GM12872 (cell line): Measurements from ENCODE around the gene RIC3.

Experiments used
- TF ChIP-seq, protein P1 (sequence below): IDR thresholded peaks from 3 replicates; pipeline ENCODE4 v1.5.1; 2011; ENCODE audit warnings: low read depth, mild to moderate bottlenecking, low read length, moderate library complexity; ENCODE audit not compliant: insufficient read depth

RIC3 gene

GRCh38 chr11:8094656-8095055 is 74.2 kb downstream of the RIC3 start:
- TF ChIP-seq, protein P1, sequence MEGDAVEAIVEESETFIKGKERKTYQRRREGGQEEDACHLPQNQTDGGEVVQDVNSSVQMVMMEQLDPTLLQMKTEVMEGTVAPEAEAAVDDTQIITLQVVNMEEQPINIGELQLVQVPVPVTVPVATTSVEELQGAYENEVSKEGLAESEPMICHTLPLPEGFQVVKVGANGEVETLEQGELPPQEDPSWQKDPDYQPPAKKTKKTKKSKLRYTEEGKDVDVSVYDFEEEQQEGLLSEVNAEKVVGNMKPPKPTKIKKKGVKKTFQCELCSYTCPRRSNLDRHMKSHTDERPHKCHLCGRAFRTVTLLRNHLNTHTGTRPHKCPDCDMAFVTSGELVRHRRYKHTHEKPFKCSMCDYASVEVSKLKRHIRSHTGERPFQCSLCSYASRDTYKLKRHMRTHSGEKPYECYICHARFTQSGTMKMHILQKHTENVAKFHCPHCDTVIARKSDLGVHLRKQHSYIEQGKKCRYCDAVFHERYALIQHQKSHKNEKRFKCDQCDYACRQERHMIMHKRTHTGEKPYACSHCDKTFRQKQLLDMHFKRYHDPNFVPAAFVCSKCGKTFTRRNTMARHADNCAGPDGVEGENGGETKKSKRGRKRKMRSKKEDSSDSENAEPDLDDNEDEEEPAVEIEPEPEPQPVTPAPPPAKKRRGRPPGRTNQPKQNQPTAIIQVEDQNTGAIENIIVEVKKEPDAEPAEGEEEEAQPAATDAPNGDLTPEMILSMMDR, result no peak

DNA sequence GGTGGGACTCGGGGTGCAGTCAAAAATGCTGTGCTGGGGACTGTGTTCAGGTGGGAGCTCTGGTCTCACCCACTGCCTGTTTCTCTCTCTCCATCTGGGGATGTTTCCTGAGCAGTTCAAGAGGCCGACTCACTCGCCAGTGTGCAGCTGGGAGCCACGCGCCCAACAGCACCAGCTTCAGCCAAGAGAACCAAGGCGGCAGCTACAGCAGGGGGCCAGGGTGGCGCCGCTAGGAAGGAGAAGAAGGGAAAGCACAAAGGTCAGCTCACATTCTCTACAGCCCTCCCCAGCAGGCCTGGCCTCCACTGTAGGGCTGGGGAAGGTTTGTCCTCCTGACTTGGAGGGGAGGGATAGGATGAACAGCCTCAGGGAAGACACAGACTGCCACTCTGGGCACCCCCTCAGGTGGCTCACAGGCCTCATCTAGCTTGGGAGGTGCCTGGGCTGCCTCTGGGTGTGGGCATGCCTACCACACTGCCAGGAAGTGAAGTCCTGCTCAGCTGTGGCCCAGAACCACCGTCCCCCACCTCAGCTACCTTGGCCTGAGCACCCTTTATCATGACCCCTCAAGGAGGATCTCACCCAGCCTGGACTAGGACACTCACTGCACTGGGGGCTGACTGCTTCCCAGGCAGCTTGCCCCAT is 74.8 kb downstream of the RIC3 start:
- TF ChIP-seq, protein P1, result no peak

GRCh38 chr11:8092587-8093424 is 76.0 kb downstream of the RIC3 start:
- TF ChIP-seq, protein P1, result peak; percentile 73

DNA sequence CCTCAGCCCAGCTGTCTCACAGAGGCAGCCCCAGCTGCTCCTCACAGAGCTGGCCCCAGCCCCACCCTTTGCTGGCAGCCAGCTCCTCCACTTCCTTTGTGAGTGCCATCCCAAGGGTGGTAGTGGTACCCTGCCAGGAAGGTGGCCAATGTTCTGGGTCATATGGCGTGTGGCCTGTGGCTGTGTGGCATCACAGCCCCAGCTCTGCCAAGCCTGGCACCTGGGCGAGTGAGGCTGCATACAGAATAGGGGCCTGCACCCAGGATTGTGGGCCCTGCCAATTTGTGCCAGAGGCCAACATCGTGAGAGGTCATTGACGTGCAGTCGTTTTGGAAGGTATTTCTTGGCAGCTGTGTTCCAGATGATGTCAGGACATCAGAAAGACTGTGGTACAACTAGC is 77.1 kb downstream of the RIC3 start:
- TF ChIP-seq, protein P1, result no peak

DNA sequence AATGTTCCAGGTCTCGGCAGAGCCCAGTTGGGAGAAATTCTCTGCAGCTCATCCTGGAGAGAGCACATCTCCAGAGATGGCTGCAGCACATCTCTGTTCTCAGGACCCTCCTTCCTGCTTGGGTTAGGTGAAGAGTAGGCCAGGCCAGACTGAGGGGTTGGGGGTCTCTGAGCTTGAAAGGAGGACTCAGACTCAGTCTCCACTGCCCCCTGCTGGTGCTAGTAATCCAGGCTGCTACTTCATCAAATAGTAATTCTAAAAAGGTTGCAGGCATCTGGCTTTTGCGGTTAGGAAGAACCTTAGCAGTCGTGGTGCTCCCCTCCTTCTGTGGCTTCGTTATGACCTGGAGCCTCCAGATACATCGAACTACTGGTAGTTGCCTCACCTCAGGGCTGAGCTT is 78.1 kb downstream of the RIC3 start:
- TF ChIP-seq, protein P1, result peak; percentile 65

DNA sequence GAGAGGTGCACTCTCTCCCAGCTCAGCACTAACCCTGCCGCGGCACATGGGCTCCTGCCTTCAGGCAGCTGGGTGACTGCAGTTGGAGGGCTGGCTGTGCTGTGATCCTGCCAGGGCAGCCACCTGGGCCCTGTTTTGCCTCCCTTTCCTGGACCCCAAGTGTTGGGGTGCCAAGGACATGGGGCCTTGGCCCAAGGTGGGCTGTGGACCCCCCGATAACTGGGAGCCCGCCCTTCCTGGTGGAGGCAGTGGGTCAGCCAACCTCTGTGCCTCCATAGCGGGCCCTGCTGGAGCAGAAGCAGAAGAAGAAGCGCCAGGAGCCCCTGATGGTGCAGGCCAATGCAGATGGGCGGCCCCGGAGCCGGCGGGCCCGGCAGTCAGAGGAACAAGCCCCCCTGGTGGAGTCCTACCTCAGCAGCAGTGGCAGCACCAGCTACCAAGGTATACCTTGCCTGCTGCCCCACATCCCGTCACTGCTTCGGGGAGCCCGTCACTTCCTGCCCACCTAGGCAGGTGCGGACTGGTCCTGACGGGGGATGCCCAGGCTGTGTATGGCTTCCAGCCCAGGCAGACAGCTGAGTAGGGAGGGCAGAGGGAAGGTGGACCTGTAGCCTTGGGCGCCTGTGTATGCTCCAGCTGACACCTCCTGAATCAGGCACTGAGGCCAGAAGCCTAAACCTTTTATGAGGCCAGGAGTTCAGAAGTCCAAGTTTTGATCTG is 78.9 kb downstream of the RIC3 start:
- TF ChIP-seq, protein P1, result no peak

GRCh38 chr11:8087756-8088155 is 81.1 kb downstream of the RIC3 start:
- TF ChIP-seq, protein P1, result no peak
